Lung microvascular endothelial cell (primary cell): ENCODE data around the gene BEST1. TPM values are rescaled to one million over a fixed set of nuclear protein-coding genes. Genes with fewer than 3 reads are reported as not detected.

Experiments
- DNase-seq, 2 donors: peaks; one replicate each; pipeline versions ENCODE4 v3.0.0 to v3.0.0-alpha.2; 2010; ENCODE audit warnings: low read depth in 2 of 2
- total RNA-seq: library from RNA; depleted of rRNA; stranded (reverse); fragments of >200 nt; gene quantifications from 2 replicates; pipeline ENCODE4 v1.2.1, GENCODE V29; 2014

The BEST1 gene
- total RNA-seq, 1 donor from 2014 or later = under 0.01 TPM

GRCh38 chr11:61914471-61915171 is 35.5 kb upstream of the BEST1 start:
- no peak for DNase-seq

DNA sequence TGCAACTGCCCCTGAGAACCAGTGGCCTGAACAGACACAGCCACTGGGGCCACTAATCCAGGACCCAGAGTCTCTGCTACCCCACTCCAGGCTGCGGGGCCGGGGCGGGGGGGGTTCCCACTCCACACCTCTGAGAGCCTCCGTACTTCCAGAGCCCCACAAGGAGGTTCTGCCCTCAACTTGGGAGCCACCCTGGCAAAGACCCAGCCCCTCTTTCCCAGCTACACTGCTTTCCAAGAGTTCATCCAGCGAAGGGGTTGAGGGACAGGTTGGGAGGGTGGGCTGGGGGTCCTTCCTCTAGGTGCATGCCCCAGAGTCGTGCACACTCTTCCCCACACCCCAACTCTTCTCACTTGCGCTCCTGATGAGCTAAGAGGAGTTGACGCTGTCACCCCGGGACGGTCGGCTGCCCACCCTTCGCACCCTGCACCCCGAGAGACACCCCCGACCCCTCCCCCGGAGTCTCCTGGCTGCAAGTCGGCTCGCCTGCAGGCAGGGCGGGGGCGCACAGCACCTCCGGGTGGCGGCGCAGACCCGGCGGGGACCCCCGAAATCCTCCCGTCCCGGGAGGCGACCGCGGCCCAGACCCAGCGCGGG is 33.3 kb upstream of the BEST1 start:
- DNase-seq = no peak

- peak; percentile 20 to 53 for DNase-seq
Observed at GRCh38 chr11:61917334-61918109, 32.6 kb upstream of the BEST1 start, which contains the start of gene RAB3IL1. Gene RAB3IL1 (minus strand): TSS chr11:61917566. CDS start chr11:61917367, 199 bp downstream.

DNA sequence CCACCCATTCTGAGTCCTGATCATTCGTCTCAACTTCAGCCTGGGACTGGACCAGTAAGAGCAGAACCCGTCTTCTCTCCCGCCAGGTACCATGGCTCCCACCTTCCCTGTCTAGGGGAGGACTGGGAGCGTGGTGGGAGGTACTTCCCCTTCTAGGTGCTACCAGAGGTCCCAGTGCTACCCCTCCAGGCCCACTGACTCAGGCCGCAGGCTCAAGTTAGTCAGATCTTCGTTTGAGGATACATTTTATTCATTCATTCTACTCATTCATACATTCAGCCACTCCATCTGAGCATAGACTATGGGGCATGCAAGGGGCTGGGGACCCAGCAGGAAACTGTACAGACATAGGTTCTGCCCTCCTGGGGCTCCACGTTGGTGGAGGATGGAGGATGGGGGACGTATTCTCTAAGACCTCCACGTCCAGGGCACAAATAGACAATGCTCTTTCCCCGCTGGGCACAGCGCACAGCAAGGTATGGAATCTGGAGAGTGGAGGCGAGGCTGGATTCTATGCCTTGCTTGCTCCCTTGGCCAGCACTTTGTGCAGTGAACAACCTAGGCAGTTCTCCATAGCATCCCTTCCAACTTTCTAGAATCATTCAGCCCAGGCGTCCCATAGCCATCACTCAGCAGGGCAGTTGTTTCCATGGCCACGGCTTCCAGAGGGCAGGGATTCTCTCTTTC is 31.8 kb upstream of the BEST1 start:
- no peak for DNase-seq

DNA sequence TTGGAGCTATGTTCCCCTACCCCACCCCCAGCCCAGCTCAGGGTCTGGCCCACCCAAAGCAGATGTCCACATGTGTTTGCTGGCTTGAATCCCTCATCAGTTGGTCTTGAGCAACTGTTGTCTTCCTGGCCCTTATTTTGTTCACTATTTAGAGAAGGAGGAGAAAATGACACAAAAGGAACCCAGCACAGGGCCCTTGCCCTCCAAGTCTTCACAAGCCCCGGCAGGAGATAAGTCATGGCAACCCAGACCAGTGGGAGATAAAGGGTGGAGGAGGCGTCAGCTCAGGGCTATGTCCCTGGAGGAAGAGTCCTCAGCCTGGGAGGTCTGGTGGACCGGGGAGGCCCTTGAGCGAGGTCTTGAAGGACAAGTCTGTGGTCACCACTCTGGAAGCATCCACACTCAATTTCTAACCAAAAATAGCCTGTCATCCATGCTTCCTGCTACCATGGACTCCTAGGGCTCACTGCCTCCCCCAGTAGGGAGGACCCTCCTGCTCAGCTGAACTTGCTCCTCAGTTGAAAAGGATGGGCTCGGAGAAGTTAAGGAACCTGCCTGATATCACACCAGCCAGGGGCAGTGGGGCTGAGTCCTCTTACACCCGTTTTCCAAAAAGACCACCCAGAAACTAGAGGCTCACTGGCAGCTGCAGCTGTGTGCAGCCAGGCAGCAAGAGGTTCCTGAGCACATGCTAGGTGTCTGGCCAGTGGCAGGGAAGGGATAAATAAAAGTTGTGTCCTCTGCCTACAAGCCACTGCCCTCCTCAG is 31.0 kb upstream of the BEST1 start:
- DNase-seq = no peak

DNA sequence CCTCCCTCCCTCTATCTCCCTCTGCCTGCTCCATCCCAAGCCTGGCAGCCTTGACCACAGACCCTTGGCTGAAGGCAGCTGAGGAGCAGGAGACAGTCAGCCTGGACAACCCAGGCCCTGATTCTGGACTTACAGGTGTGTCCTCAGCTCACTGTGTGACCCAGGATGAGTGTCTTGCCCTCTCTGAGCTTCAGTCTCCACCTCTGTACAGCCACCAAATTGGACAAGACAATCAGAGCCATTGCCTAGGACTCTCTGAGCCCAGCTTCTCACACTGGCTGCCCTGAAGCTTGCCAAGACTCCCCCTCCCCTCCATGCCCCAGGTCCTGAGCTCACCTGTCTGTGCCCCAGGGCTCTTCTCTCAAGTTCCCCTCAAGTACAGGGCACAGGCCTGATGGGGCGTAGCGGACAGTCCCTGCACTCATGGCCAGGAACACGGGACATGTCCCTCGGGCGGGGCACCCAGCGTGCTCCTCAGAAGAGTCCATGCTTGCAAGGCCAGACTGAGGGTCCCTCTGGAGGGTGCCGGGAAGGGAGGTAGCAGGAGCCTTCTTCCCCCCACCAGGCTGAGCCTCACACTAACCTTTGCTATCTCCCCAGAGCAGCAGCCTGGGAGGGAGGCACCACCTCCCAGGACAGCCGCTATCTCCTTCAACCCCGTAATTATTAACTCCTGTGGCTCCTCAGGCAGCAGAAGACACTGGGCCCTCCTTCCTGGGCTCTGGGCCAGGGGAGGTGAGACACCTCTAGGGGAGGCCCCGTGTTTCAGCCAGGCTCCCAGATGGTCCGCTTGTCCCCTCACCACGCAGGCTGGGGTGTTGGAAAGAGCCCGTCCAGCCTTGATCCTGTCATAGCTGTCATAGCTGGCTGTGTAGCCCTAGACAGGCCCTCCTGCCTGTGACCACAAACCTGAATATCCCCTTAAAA is 30.2 kb upstream of the BEST1 start:
- no peak for DNase-seq

GRCh38 chr11:61921446-61921845 is 28.7 kb upstream of the BEST1 start:
- no peak for DNase-seq

DNA sequence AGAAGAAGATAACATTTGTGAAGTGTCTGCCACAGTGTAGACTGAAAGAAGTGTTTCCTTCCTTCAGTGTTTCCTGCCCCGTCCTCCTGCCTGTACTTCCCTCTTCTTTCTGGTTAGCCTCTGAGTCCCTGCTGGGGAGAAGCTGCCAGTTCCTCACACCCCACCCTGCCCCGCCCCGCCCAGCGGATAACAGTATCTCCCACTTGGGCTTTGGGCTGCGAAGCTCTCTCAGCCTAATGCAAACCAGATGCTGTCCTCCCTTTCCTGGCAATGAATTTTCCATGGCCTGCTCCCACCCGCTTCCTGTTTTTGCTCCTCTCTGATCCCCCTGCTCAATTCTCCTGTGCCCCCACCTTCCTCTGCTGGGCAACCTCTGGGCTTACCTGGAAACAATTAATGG is 27.6 kb upstream of the BEST1 start:
- DNase-seq = peak in 1 of 2 donors; percentile 69

GRCh38 chr11:61923166-61924063 is 26.7 kb upstream of the BEST1 start:
- DNase-seq = peak in 1 of 2 donors; percentile 50

DNA sequence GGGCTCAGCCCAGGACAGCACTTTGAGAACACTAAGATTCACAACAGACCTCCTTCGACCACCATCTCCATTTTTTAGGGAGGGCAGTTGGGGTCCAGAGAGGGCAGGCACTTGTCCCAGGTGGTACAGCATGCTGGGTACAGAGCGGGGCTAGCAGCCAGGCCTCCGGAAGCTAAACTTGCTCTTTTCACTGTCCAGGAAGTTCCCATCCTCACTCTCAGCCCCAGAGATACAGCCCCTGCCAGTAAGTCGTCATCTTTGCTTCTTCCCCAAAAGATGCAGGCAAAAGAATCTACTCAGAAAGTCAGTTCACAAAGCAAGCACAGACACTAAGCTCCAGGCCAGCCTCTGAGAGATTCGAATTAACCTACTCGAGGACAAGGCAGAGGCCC is 26.1 kb upstream of the BEST1 start:
- DNase-seq = no peak

GRCh38 chr11:61925736-61926135 is 24.4 kb upstream of the BEST1 start:
- no peak for DNase-seq

DNA sequence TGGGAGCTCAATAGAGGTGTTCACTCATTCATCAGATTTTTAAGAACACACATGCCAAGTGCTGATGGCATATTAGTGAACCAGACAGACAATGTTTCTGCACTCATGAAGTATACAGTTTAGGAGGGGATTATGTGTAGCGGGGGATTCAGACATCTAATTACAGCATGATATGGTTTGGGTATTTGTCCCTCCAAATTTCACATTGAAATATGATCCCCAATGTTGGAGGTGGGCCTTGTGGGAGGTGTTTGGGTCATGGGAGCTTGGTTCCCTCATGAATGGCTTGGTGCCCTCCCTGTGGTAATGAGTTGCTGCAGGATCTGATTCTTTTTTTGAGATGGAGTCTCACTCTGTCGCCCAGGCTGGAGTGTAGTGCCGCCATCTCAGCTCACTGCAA is 23.9 kb upstream of the BEST1 start:
- no peak for DNase-seq

DNA sequence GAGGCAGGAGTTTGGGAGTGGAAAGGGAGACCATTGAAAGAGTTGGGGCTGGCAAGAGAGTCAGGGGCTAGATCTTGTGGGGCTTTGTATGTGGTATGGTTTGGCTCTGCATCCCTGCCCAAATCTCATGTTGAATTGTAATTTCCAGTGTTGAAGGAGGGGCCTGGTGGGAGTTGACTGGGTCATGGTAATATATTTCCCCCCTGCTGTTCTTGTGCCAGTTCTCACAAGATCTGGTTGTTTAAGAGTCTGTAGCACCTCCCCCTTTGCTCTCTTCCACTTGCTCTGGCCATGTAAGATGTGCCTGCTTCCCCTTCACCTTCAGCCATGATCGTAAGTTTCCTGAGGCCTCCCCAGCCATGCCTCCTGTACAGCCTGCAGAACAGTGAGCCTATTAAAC is 22.6 kb upstream of the BEST1 start:
- DNase-seq = no peak

- DNase-seq = no peak
Observed at GRCh38 chr11:61928606-61929005, 21.5 kb upstream of the BEST1 start.

GRCh38 chr11:61930933-61931332 is 19.2 kb upstream of the BEST1 start:
- no peak for DNase-seq

GRCh38 chr11:61935861-61936260 is 14.3 kb upstream of the BEST1 start:
- DNase-seq = no peak

DNA sequence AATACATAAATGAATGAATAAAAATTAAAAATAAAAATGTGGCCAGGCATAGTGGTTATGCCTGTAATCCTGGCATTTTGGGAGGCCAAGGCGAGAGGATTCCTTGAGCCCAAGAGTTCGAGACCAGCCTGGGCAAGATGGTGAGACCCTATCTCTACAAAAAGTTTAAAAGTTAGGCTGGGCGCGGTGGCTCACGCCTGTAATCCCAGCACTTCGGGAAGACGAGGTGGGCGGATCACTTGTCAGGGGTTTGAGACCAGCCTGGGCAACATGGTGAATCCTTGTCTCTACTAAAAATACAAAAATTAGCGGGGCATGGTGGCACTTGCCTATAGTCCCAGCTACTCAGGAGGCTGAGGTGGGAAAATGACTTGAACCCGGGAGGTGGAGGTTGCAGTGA is 9.7 kb upstream of the BEST1 start:
- DNase-seq = no peak

- DNase-seq = no peak
Observed at GRCh38 chr11:61945191-61945590, 5.0 kb upstream of the BEST1 start.

DNA sequence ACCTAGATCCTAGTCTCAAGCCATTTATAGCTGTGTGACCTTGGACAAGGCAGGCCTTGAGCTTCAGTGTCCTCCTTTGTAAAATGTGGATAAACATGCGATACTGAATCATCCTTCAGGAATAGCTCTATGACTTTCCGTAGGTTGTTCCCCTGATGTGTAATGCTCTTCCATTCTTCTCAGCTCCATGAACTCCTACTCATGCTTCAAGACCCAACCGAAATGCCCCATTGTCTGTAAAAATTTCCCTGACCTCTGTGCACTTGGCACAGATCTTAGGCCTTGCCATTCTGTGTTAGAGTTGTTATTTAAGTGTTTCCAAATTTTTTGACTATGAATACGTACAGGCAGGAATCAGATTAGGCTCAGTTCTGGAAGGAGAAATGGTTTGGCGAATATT is 3.3 kb upstream of the BEST1 start:
- no peak for DNase-seq
